Endothelial cell of umbilical vein (primary cell): ENCODE results near the gene NEDD9.

Source experiments
- CTCF ChIP-seq, 2 donors: IDR thresholded peaks; 1 replicate in 1 of 2; 2 replicates in 1 of 2; pipeline ENCODE4 v1.5.1; 2011; ENCODE audit warnings: low read length in 2 of 2, mild to moderate bottlenecking in 2 of 2, moderate library complexity in 2 of 2, control low read depth in 1 of 2, inconsistent platforms in 1 of 2, low read depth in 1 of 2; ENCODE audit not compliant: insufficient read depth in 1 of 2; ENCODE audit errors: extremely low read depth in 1 of 2
- EZH2 ChIP-seq: IDR thresholded peaks from 2 replicates; pipeline ENCODE4 v1.6.1; 2012; ENCODE audit warnings: borderline replicate concordance, low read depth, mild to moderate bottlenecking, moderate library complexity, low read length, inconsistent platforms; ENCODE audit not compliant: severe bottlenecking
- FOS ChIP-seq: IDR thresholded peaks from 2 replicates; pipeline ENCODE4 v1.6.1; 2011; ENCODE audit warnings: mild to moderate bottlenecking, low read length, moderate library complexity, borderline replicate concordance; ENCODE audit not compliant: insufficient read depth
- GATA2 ChIP-seq: IDR thresholded peaks from 2 replicates; pipeline ENCODE4 v1.7.0; 2011; ENCODE audit warnings: low read depth, mild to moderate bottlenecking, moderate library complexity, mixed read lengths, low read length; ENCODE audit not compliant: insufficient read length, insufficient read depth
- JUN ChIP-seq: IDR thresholded peaks from 2 replicates; pipeline ENCODE4 v1.6.1; 2011; ENCODE audit warnings: borderline replicate concordance, low read depth; ENCODE audit not compliant: insufficient read length, insufficient read depth
- MAX ChIP-seq: IDR thresholded peaks from 2 replicates; pipeline ENCODE4 v1.6.1; 2011; ENCODE audit not compliant: insufficient read depth, insufficient read length
- MYC ChIP-seq: IDR thresholded peaks from one replicate; pipeline ENCODE4 v1.6.1; 2011; ENCODE audit warnings: mild to moderate bottlenecking, low read depth, low read length
- POLR2A ChIP-seq: IDR thresholded peaks from 2 replicates; pipeline ENCODE4 v1.6.1; 2012; ENCODE audit warnings: low read depth, mild to moderate bottlenecking, control low read depth, low read length
- POLR2AphosphoS5 ChIP-seq: IDR thresholded peaks from 2 replicates; pipeline ENCODE4 v1.6.1; 2012; ENCODE audit warnings: low read depth, mild to moderate bottlenecking, control low read depth, low read length, moderate library complexity; ENCODE audit not compliant: insufficient read depth

GRCh38 chr6:11146117-11146826, 86.2 kb downstream of the NEDD9 start:
- TF ChIP-seq EZH2 (no peak), MAX (no peak), CTCF (IDR thresholded peaks at IDR 0.05; ENCODE audit: extremely low read depth in 1 of 2, insufficient read depth in 1 of 2, low read depth in 1 of 2, low read length in 2 of 2) (no peak), POLR2A (no peak), JUN (no peak), POLR2AphosphoS5 (no peak), GATA2 (no peak), MYC (no peak), FOS (no peak)
